ENCODE data around the gene WIPI1.

DNA sequence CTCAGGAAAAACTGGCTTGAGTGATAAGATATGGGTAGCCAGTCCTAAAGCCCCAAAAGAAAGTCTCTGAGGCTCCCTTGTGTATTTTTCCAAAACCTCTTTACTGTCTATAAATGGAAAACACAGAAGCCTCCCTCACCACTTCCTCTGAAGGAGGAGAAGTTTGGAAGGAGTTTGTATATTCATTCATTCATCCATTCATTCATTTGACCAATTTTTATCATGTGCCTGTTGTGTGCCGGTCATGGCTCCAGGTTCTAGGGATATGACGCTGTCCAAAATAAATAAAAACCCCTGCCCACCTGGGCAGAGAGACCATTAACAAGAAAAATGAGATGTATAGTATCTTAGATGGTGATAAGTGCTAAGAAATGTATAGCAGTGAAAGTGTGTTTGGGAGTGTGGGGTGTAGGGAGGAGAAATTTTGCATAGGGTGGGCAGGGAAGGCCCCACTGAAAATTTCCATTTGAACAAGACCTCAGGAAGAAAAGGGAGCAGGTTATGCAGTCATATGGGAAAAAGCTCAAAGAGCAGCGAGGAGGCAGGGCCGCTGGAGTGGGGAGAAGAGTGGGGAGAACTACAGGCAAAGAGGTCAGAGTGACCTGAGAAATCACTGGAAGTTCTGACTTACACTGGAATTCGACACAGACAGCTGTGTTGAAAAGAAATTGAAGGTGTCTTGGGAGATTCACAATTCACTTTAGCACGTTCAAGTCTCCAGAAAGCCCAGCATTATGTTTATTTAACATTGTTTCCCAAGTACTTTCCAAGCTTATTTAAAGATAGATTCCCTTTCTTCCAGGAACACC, 6.1 kb upstream of the WIPI1 start:
- TF ChIP-seq POLR2AphosphoS5 (IDR thresholded peaks at IDR 0.05; ENCODE audit: borderline replicate concordance, low read depth, low read length) (no peak), EZH2 (IDR thresholded peaks at IDR 0.05) (no peak), FOXP2 (optimal IDR thresholded peaks at IDR 0.05; ENCODE audit: control extremely low read depth, extremely low read length, insufficient read depth) (no peak)

Data from SK-N-MC (cell line).